T-cell (primary cell): ENCODE results near the gene EVI5. TPM values are rescaled to one million over a fixed set of nuclear protein-coding genes. Genes with fewer than 3 reads are reported as not detected.
A peak's percentile ranks its signal among the peaks of the same experiment; 100 is the strongest.
"Not testable (repeated sequence)": the region's sequence is repeated elsewhere in the genome, so short reads cannot be mapped to it uniquely, and the experiment has no call there.

Experiments
- ATAC-seq, 4 experiments: fragments of 200-7000 bp in 3 of 4; fragments of 150-1000 bp in 1 of 4; cut with Tn5 transposase; replicated peaks in 1 of 4; 1 replicate in 3 of 4; 2 replicates in 1 of 4; pipeline ENCODE4 v1.10.0; 2021; ENCODE audit warnings: moderate library complexity in 3 of 4, mild to moderate bottlenecking in 2 of 4, moderate number of reproducible peaks in 1 of 4
- CTCF ChIA-PET, 2 donors: fragments of 300-600 bp; sonication (Branson Sonifier 250); formaldehyde crosslinking; loops; one replicate each; lab custom pipeline; 2022; ENCODE audit warnings: antibody characterized with exemption in 2 of 2; lab: Charles Lee
- POLR2A ChIA-PET, 2 donors: fragments of 300-600 bp; sonication (Branson Sonifier 250); formaldehyde crosslinking; loops; one replicate each; lab custom pipeline; 2022; ENCODE audit warnings: antibody characterized with exemption in 2 of 2; lab: Charles Lee
- DNase-seq, 35 experiments: peaks; one replicate each; pipeline versions ENCODE4 v3.0.0 to v3.0.0-alpha.2; 2013 to 2023
- H3K27ac ChIP-seq: one replicate; pipeline ENCODE4 v1.5.1; 2013; ENCODE audit warnings: low read length
- H3K27me3 ChIP-seq, 2 experiments: replicated peaks in 1 of 2; 1 replicate in 1 of 2; 2 replicates in 1 of 2; pipeline versions ENCODE4 v1.6.1 to v1.7.0; 2013; ENCODE audit warnings: low read length in 1 of 2, mixed read lengths in 1 of 2; ENCODE audit not compliant: control insufficient read depth in 2 of 2, insufficient read depth in 2 of 2; ENCODE audit errors: extremely low read depth in 1 of 2
- H3K36me3 ChIP-seq, 2 donors: 1 replicate in 1 of 2; 2 replicates in 1 of 2; pipeline versions ENCODE4 v1.6.1 to v1.7.0; 2013; ENCODE audit warnings: low read length in 1 of 2; ENCODE audit not compliant: control insufficient read depth in 2 of 2, insufficient read depth in 1 of 2; ENCODE audit errors: extremely low read depth in 1 of 2
- H3K4me1 ChIP-seq, 2 experiments: 1 replicate in 1 of 2; 2 replicates in 1 of 2; pipeline versions ENCODE4 v1.6.1 to v1.7.0; 2013; ENCODE audit warnings: low read length in 2 of 2, mixed read lengths in 1 of 2; ENCODE audit not compliant: insufficient read depth in 2 of 2, control insufficient read depth in 1 of 2; ENCODE audit errors: extremely low read depth in 1 of 2
- H3K4me3 ChIP-seq, 2 donors: 1 replicate in 1 of 2; 2 replicates in 1 of 2; pipeline versions ENCODE4 v1.5.1 to v1.7.0; 2013; ENCODE audit warnings: mild to moderate bottlenecking in 2 of 2, low read length in 1 of 2, moderate library complexity in 1 of 2; ENCODE audit not compliant: control insufficient read depth in 1 of 2; ENCODE audit errors: extremely low read depth in 1 of 2
- H3K9me3 ChIP-seq: 2 replicates; pipeline ENCODE4 v1.7.0; 2013
- H3K27ac Mint-ChIP-seq, 2 donors: one replicate each; pipeline ENCODE4 v1.8.0; 2020 to 2021; ENCODE audit warnings: mild to moderate bottlenecking in 2 of 2, mixed read lengths in 2 of 2
- H3K27me3 Mint-ChIP-seq, 2 donors: one replicate each; pipeline ENCODE4 v1.8.0; 2021 to 2022; ENCODE audit warnings: mixed read lengths in 2 of 2
- H3K36me3 Mint-ChIP-seq: one replicate; pipeline ENCODE4 v1.8.0; 2021; ENCODE audit warnings: mixed read lengths
- H3K4me1 Mint-ChIP-seq, 3 donors: one replicate each; pipeline ENCODE4 v1.8.0; 2020 to 2022; ENCODE audit warnings: mixed read lengths in 3 of 3, mild to moderate bottlenecking in 1 of 3
- H3K4me3 Mint-ChIP-seq, 3 donors: one replicate each; pipeline ENCODE4 v1.8.0; 2020 to 2022; ENCODE audit warnings: mild to moderate bottlenecking in 3 of 3, mixed read lengths in 3 of 3, moderate library complexity in 3 of 3
- H3K9me3 Mint-ChIP-seq, 3 donors: one replicate each; pipeline ENCODE4 v1.8.0; 2020 to 2022; ENCODE audit warnings: mixed read lengths in 3 of 3
- WGBS: methylation state at CpG from one replicate; pipeline ENCODE4 v1.1.5; 2013; ENCODE audit warnings: missing lambda C conversion rate; ENCODE audit not compliant: insufficient coverage; 5-methylcytosine and 5-hydroxymethylcytosine counted together
- total RNA-seq, 35 experiments: library from RNA in 6 of 35; stranded (reverse) in 6 of 35; fragments of 120-200 nt in 1 of 35; gene quantifications; one replicate each; pipeline versions ENCODE4 v1.2.1 to v1.2.4 and lab custom pipeline; 2013 to 2026

Gene EVI5
- total RNA-seq, 5 donors from 2014 or later (not counting 1 experiment from before 2014, with no cell fraction given), result 1.5 to 2.4 (median 2.0) TPM

- POLR2A ChIA-PET, result interaction anchor here (0.6 to 1.2 kb wide), 5 partner anchors 25 to 856 kb away, joined by 3 to 6 read pairs (median 3); no protein-coding TSS in a partner anchor
- Histone ChIP-seq H3K9me3 (no peaks in the 10 kb centered on the region), H3K4me3 (peak overlapping the region in 1 of 2 donors; percentile 1), H3K27ac (peak overlapping the region; percentile 68), H3K27me3 (no peaks in the 10 kb centered on the region), H3K4me1 (peaks cover 9 to 29% of the 10 kb centered on the region in 2 experiments), H3K36me3 (no peaks in the 10 kb centered on the region)
- no peaks in the 10 kb centered on the region for H3K36me3 Mint-ChIP-seq
- CTCF ChIA-PET, result interaction anchor here (0.6 to 1.7 kb wide), 8 partner anchors 51 to 668 kb away, joined by 3 to 6 read pairs (median 3); no protein-coding TSS in a partner anchor
- DNase-seq (peak in 3 of 35 experiments; percentile 0 to 66 (median 6)), ATAC-seq (peak; percentile 40 to 46 (median 43))
- peak overlapping the region; percentile 45 to 61 (median 60) for H3K4me3 Mint-ChIP-seq
- H3K27me3 Mint-ChIP-seq, result no peaks in the 10 kb centered on the region
- H3K9me3 Mint-ChIP-seq, result peaks cover 0 to 5% (median 0%) of the 10 kb centered on the region in 3 donors
- peaks cover 57 to 65% (median 59%) of the 10 kb centered on the region in 3 donors for H3K4me1 Mint-ChIP-seq
- WGBS, result no CpG with 5 or more reads among the region's 2 CpGs
- peak overlapping the region; percentile 91 to 94 for H3K27ac Mint-ChIP-seq
These were observed 246.9 kb downstream of the EVI5 start for GRCh38 chr1:92538048-92538412.

- no peaks in the 10 kb centered on the region for H3K9me3 ChIP-seq
- Mint-ChIP-seq H3K9me3 (peaks cover 0 to 5% (median 0%) of the 10 kb centered on the region in 3 donors), H3K27me3 (no peaks in the 10 kb centered on the region), H3K4me3 (peak overlapping the region; percentile 45 to 69 (median 54)), H3K27ac (peak overlapping the region; percentile 83 to 87), H3K4me1 (peaks cover 62 to 69% (median 65%) of the 10 kb centered on the region in 3 donors), H3K36me3 (no peaks in the 10 kb centered on the region)
- ChIA-PET CTCF (interaction anchor here (0.6 to 1.7 kb wide), 9 partner anchors 50 to 767 kb away, joined by 3 to 6 read pairs (median 3); no protein-coding TSS in a partner anchor), POLR2A (interaction anchor here (0.6 to 1.2 kb wide), 8 partner anchors 9 to 1527 kb away, joined by 3 to 6 read pairs (median 4); no protein-coding TSS in a partner anchor)
- no peaks in the 10 kb centered on the region for H3K27me3 ChIP-seq
- no CpG with 5 or more reads among the region's 2 CpGs for WGBS
- H3K4me1 ChIP-seq, result peaks cover 9 to 29% of the 10 kb centered on the region in 2 experiments
- H3K36me3 ChIP-seq, result no peaks in the 10 kb centered on the region
- peak overlapping the region in 1 of 2 donors; percentile 23 for H3K4me3 ChIP-seq
- ATAC-seq, result peak; percentile 80 to 91 (median 85)
- DNase-seq, result peak in 11 of 35 experiments; percentile 1 to 81 (median 17)
- H3K27ac ChIP-seq, result peak overlapping the region; percentile 68
These were observed 247.7 kb downstream of the EVI5 start for GRCh38 chr1:92536980-92537884.

GRCh38 chr1:92536211-92536979 is 248.5 kb downstream of the EVI5 start:
- peak overlapping the region; percentile 45 to 54 (median 54) for H3K4me3 Mint-ChIP-seq
- Histone ChIP-seq H3K36me3 (no peaks in the 10 kb centered on the region), H3K9me3 (no peaks in the 10 kb centered on the region), H3K4me1 (peaks cover 9 to 25% of the 10 kb centered on the region in 2 experiments), H3K27ac (peak overlapping the region; percentile 68), H3K27me3 (no peaks in the 10 kb centered on the region), H3K4me3 (peak overlapping the region in 1 of 2 donors; percentile 23)
- CTCF ChIA-PET, result interaction anchor here (0.6 to 1.5 kb wide), 4 partner anchors 218 to 768 kb away, joined by 3 to 6 read pairs (median 4); no protein-coding TSS in a partner anchor
- peaks cover 70 to 73% (median 71%) of the 10 kb centered on the region in 3 donors for H3K4me1 Mint-ChIP-seq
- WGBS, result 0% methylated on average over 1 of the region's 5 CpGs
- ATAC-seq, result peak; percentile 10 to 47 (median 23)
- POLR2A ChIA-PET, result interaction anchor here (0.6 to 1.0 kb wide), 3 partner anchors 10 to 1527 kb away, joined by 3 to 5 read pairs (median 4); no protein-coding TSS in a partner anchor
- no peaks in the 10 kb centered on the region for H3K36me3 Mint-ChIP-seq
- DNase-seq, result peak in 1 of 35 experiments; percentile 43
- no peaks in the 10 kb centered on the region for H3K27me3 Mint-ChIP-seq
- peak overlapping the region; percentile 83 to 87 for H3K27ac Mint-ChIP-seq
- H3K9me3 Mint-ChIP-seq, result peaks cover 0 to 5% (median 0%) of the 10 kb centered on the region in 3 donors

DNA sequence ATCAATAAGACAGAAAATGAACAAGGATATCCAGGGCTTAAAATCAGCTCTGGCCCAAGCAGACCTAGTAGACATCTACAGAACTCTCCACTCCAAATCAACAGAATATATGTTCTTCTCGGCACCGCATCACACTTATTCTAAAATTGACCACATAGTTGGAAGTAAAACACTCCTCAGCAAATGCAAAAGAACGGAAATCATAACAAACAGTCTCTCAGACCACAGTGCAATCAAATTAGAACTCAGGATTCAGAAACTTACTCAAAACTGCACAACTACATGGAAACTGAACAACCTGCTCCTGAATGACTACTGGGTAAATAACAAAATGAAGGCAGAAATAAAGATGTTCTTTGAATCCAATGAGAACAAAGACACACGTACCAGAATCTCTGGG is 252.5 kb downstream of the EVI5 start:
- H3K4me3 ChIP-seq, DNase-seq, H3K9me3 Mint-ChIP-seq, H3K36me3 Mint-ChIP-seq, ATAC-seq, H3K9me3 ChIP-seq, POLR2A ChIA-PET, H3K27me3 ChIP-seq, H3K27ac ChIP-seq, H3K36me3 ChIP-seq, H3K4me3 Mint-ChIP-seq, H3K27me3 Mint-ChIP-seq: not testable (repeated sequence)
- Mint-ChIP-seq H3K4me1 (peaks cover 51 to 64% (median 58%) of the 10 kb centered on the region in 3 donors), H3K27ac (peak overlapping the region; percentile 64 to 76)
- H3K4me1 ChIP-seq, result peaks cover 0 to 11% of the 10 kb centered on the region in 2 experiments
- WGBS, result no CpG with 5 or more reads among the region's 4 CpGs
- CTCF ChIA-PET, result interaction anchor here in 1 of 2 donors (0.6 kb wide), 1 partner anchor 36 kb away, joined by 3 read pairs; no protein-coding TSS in a partner anchor

GRCh38 chr1:92531939-92532338 is 253.0 kb downstream of the EVI5 start:
- H3K27ac ChIP-seq, CTCF ChIA-PET, H3K36me3 ChIP-seq, H3K4me3 ChIP-seq, H3K4me3 Mint-ChIP-seq, POLR2A ChIA-PET, H3K27me3 Mint-ChIP-seq, H3K36me3 Mint-ChIP-seq, H3K4me1 ChIP-seq, H3K9me3 ChIP-seq, DNase-seq, H3K9me3 Mint-ChIP-seq, H3K27me3 ChIP-seq, ATAC-seq: not testable (repeated sequence)
- Mint-ChIP-seq H3K4me1 (peaks cover 49 to 60% (median 56%) of the 10 kb centered on the region in 3 donors), H3K27ac (peak overlapping the region; percentile 71 to 76)
- no CpG with 5 or more reads among the region's 3 CpGs for WGBS
